NCI-H748 treated with DMSO at 0.1 percent for 48 hours (cell line): ENCODE results near the gene TSR1.
A peak's percentile ranks its signal among the peaks of the same experiment; 100 is the strongest.
"Not testable (repeated sequence)": the region's sequence is repeated elsewhere in the genome, so short reads cannot be mapped to it uniquely, and the experiment has no call there.

Experiments
- DNase-seq: peaks from one replicate; lab custom pipeline; 2025; lab: John Stamatoyannopoulos, UW

The TSR1 gene

DNA sequence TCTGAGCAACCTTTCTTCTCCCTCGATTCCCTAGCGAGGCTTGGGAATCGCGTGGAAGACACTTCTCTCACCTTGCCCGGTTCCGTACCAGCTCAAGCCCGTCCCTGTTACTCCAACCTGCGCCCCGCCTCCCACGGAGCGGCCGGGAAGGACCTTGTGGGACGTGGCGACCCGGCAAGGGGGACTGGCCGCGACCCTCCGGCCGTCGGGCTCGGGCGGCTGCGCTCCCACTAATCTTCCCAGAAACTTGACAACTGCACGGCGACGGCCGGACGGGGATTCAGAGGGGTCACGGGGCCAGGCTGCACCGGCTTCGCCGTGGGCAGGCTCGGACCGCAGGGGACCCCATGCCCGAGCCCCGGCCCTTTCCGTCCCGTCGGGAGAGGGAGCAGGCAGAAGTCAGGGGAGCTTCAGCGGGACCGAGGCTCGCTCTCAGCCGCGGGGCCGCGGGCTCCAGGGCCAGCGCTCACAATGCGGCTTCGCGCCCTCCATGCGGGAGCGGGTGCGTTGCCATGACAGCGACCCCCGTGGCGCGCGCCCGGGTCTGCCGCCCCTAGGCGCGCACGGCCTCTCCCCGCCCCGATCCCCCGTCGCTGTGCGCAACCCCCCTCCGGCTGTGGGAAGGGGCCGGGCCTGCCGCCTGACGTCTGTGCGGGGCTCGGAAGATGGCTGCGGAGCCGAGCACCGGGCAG is 741 bp upstream of the TSR1 start, which contains the start of gene SGSM2:
Gene SGSM2 (plus strand): TSS at position 650 of the 692 bp plus-strand sequence. CDS start 188 bp downstream, outside the sequence.
- DNase-seq, result peak; percentile 47

- DNase-seq, result no peak
These were observed 487 bp downstream of the TSR1 start for GRCh38 chr17:2335726-2336214.

DNA sequence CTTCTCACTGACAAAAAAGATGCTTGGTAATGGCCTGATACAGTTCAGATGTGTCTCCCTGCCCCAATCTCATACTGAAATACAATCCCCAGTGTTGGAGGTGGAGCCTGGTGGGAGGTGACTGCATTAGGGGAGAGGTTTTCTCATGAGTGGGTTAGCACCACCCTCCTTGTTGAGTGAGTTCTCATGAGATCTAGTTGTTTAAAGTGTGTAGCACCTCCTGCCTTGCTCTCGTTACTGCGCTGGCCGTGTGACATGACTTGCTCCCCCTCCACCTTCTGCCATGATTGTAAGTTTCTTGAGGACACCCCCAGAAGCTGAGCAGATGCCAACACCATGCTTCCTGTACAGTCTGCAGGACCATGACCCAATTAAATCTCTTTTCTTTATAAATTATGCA is 5.0 kb downstream of the TSR1 start:
- DNase-seq, result no peak

DNA sequence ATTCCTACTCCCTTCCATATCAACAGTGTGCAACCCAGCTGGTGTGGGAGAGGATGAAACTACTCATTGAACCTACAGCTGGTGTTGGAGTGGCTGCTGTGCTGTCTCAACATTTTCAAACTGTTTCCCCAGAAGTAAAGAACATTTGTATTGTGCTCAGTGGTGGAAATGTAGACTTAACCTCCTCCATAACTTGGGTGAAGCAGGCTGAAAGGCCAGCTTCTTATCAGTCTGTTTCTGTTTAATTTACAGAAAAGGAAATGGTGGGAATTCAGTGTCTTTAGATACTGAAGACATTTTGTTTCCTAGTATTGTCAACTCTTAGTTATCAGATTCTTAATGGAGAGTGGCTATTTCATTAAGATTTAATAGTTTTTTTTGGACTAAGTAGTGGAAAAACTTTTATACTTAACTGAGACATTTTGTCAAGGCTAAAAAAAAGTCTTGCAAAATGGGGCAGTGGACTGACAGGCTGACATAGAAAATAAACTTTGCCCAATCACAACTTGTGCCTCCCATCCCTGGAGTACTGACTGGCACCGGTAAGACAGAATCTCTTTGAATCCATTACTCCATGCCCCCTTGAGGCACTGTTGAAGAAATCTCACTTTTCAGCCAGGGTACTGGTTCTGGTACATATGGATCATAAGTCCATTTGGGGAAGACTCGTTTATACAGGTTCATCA is 12.5 kb downstream of the TSR1 start:
- DNase-seq, result no peak

- DNase-seq, result no peak
These were observed 14.9 kb downstream of the TSR1 start for GRCh38 chr17:2321399-2321798.

DNA sequence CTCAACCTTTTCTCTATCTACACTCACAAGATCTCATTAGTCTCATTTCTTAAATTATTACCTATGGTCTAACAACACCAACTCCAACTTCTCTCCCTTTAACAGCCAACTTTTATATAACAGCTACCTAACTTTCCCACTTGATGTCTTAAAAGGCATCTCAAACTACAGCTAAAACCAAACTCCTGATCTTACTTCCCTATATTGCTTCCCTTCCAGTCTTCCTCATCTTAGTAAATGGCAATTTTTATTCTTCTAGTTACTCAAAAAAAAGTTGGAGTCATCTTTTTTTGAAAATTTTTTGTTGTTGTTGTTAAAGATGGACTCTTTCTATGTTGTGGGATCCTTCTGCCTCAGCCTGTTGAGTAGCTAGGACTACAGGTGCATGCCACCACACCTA is 17.2 kb downstream of the TSR1 start:
- no peak for DNase-seq

- no peak for DNase-seq
These were observed 18.5 kb downstream of the TSR1 start for GRCh38 chr17:2317796-2318195.

- DNase-seq, result not testable (repeated sequence)
These were observed 19.4 kb downstream of the TSR1 start for GRCh38 chr17:2316916-2317205.

- DNase-seq, result no peak
These were observed 23.5 kb downstream of the TSR1 start for GRCh38 chr17:2312736-2313135.

DNA sequence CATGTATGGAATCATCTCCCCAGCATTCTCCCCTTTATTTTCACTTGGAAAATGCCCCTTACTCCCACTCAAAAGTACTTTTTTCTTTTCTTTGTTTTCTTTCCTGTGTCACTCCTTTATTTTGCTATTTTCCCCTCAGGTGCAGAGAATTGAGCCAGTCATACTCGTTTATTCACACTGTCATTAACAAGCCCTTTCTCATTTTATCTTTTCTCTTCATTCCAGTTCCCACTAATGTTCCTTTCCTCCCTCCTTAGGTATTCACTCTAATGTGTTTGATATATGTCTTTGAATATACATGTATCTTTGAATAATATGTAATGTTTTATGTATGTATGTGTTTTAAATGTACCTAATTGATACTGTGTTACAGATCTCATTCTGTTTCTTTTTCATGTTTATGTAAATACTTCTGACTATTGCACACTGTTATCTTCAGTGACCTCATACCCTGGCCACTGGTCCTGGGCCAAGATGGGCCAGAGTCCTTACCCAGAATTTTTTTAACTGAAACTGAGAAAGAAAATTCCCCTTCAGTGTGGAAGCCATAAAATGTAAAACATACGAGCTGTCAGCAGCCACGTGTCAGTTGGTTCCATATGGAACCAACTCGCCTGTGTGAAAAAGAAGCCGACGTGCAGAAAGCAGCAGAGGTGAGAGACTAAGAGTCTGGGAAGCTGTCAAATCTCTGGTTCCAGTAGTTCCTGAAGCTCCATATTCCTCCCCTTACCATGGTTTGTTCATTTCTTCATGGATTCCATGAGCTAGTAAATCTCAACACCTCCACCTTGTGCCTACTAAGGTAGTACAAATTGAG is 26.7 kb downstream of the TSR1 start:
- DNase-seq, result no peak

GRCh38 chr17:2304931-2305330 is 31.3 kb downstream of the TSR1 start:
- no peak for DNase-seq

- DNase-seq, result peak; percentile 87
These were observed 32.8 kb downstream of the TSR1 start, which contains the start of the genes SMG6 and SRR for GRCh38 chr17:2303204-2304188. SMG6 (minus strand) TSS chr17:2303785; CDS start chr17:2303720, 65 bp downstream. SRR (plus strand) TSS chr17:2303950; CDS start chr17:2315561, 11,611 bp downstream.

DNA sequence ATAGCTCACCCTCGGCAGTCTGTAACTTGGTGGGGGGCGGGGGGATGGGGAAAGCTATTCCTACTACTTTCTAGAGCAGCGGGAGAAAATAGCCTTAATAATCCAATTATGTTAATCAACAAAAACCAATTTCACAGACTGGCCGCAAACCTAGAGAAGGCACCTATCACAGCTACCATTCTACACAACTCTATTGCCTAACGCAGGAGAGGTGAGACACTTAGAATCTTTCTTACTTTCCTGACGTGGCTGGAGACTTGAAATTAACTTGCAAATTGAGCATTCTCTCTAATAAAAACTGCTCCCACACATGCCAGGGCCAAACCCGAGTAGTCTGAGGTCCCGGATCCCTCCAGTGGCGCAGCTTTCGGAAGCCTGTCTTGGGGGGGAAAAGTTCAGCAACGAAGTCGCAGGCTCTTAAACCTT is 33.5 kb downstream of the TSR1 start:
- DNase-seq, result no peak

GRCh38 chr17:2299756-2300155 is 36.5 kb downstream of the TSR1 start:
- DNase-seq, result no peak

DNA sequence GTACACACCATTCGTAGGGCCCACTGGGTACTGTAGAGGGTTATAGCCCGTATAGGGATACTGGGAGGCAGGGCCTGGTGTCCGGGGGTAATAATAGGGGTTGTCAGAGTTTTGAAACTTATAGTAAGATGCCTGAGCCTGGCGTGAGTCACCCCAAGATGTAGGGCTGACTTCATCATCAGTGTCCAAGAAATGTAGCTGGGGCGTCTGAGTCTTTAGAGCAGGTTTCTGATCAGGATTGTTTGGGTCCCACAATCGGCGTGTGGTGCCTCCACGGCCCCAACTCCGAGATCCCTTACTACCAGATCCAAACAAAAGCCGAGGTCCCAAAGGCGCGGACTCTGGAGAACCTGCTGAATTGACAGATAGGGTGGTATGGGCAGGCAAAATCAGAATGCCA is 37.1 kb downstream of the TSR1 start:
- DNase-seq, result no peak

DNA sequence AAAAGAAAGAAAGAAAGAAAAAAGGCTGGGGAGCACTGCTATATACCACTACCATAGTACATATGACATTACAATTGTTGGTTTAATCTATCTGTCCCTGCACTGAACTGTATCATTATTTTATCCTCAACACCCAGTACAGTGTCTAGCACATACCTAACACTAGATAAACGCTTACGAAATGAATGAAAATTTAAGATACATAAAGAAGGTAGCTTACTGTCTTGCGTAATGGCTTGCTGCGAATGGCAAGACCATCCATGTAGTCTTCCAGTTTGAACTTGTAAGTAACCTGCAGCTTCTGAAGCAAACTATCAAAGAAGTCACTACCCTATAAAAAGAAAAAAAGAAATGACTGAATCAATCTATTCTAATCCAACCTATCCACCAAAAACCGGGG is 39.2 kb downstream of the TSR1 start:
- DNase-seq, result no peak

GRCh38 chr17:2295575-2295974 is 40.7 kb downstream of the TSR1 start:
- DNase-seq, result no peak

DNA sequence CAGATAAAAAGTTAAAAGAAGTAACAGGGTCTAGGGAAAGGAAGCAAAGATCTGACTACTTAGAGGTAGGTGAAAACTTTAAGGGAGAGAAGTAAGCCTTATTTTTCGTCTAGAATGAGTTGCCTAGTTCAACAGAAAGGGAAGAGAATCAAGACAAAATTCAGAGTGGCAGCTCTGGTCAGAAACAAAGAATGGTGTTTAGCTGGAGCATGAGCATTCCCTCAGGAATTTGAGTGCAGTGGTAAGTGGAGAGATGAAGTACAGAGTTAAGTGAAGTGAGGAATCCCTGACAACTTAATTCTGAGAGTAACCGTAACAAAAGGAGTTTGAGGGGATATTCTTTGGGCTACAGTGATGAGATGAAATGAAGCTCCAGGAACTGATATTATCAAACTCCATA is 44.2 kb downstream of the TSR1 start:
- no peak for DNase-seq

GRCh38 chr17:2289878-2290478 is 46.3 kb downstream of the TSR1 start:
- DNase-seq, result no peak

- DNase-seq, result no peak
These were observed 53.0 kb downstream of the TSR1 start for GRCh38 chr17:2283302-2283701.

DNA sequence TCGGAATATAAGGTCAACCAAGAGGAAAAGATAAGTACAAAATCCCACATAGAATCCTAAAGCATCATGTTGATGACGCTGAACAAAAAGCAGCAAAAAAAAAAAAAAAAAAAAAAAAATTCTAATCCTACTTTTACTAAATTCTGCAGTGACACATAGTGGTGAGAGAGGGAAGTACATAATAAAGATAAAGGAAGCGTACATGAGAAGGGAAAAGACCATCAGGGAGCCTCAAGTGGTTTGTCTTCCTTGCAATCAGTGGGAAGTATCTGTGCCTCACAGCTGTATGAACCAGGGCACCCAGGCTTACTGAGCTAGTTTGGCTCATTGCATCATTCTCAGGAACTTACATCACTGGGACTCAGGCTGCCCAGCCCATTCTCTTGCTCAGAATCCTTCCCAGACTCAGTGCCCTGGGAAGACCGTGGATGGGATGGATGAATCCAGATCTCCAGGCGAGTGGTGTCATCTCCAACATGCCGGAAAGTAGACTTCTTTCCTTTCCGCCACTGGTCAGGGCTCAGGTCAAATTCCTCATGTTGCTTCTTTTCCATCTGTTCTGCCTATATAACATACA is 53.9 kb downstream of the TSR1 start:
- peak; percentile 49 for DNase-seq
